K562 (cell line): Measurements from ENCODE around the gene BBOX1.

Source experiments
- FOXA1 ChIP-seq: fragments of 450-650 bp; IDR thresholded peaks from 2 replicates; pipeline ENCODE4 v1.6.1; 2016; ENCODE audit warnings: mild to moderate bottlenecking, borderline replicate concordance
- MAX ChIP-seq: sonication (generic); formaldehyde crosslinking; IDR thresholded peaks from 2 replicates; pipeline ENCODE4 v1.9.0; 2022; ENCODE audit warnings: mild to moderate bottlenecking, missing genetic modification reagents
- MYC ChIP-seq, 2 experiments: fragments of 250-450 bp in 1 of 2; sonication (Bioruptor Pico) in 1 of 2; IDR thresholded peaks; 2 replicates each; pipeline versions ENCODE4 v1.5.1 to v1.6.1; 2012 to 2021; ENCODE audit warnings: low read depth in 2 of 2, borderline replicate concordance in 1 of 2, improper control_type of control experiment in 1 of 2, low read length in 1 of 2, mild to moderate bottlenecking in 1 of 2, moderate library complexity in 1 of 2

- no peak for TF ChIP-seq MYC (IDR thresholded peaks at IDR 0.05; ENCODE audit: low read depth, low read length)
- TF ChIP-seq MYC (CRISPR knock-in tag; IDR thresholded peaks at IDR 0.05; ENCODE audit: borderline replicate concordance, low read depth), result no peak
- no peak for TF ChIP-seq MAX (CRISPR knock-in tag)
- no peak for TF ChIP-seq FOXA1
Measured at GRCh38 chr11:27094120-27094519, 53.5 kb downstream of the BBOX1 start.
